DMS 273 (cell line): ENCODE data around the gene FBXW5.

Source experiments
- DNase-seq: peaks from one replicate; lab custom pipeline; 2025; ENCODE audit not compliant: unreplicated experiment; lab: John Stamatoyannopoulos, UW

The FBXW5 gene

DNA sequence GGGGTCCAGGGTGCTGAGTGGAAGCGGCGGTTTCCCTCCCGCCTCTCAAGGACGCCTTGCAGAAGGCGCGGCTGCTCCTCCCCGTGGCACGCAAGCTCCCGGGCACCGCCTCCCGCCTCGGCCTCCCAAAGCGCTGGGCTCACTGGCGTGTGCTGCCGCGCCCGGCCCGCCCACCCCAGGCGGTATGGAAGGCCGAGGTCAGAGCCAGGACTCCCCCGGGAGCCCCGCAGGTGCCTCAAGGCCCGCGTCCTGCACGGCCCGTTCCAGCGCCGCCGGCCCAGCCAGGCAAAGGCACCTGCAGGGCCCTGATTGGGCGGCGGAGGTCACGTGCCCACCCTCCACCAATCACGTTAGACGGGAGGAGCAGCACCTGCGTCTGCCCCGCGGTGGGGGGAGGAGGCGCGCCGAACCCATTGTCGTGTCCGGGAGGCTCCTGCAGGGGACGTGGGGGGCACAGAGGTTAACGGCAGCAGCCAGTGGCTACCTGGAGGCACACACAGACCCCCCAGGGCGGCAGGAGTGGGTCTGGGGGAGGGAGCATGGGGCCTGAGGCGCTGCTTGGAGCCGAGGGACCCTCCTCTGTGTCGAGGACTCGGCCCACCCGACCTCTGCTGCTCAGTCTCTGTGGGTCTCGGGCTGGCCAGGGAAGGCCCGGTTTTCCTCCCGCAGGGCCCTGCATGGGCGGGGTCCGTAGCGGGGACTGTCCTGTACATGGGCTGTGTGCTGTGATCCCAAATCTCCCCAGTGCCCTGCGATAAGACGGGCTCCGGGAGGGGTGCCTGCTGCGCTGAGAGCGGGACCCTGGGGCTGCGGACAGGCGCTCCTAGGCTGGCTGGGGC lies 5.5 kb upstream of the FBXW5 start:
- DNase-seq: peak; percentile 91

DNA sequence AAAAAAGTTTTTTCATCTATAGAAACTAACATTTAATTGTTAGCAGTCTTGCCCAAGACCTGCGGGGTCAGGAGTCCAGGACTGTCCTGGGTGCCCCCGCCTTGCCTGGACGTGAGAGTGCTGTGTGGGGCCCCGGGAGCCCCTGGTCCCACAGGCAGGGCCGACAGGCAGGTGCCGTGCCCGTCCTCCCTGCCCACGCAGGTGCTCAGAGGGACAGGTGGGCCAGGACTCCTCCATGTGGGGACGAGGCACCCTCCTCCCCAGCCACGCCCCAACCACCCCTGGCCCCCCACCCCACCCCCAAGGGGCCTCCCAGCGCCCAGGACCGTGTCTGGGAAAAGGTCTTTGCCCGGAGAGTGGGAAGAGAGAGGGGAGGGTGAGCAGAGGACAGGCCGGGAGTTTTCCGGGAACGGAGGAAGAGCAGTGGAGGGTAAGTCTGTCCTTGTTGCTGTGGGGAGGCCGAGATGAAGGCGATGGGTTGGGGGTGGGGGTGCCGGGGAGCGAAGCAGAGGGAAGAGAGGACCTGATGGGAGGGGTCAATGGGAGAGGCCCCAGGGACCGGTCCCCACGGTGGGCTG lies 4.8 kb upstream of the FBXW5 start:
- peak; percentile 66 for DNase-seq

DNA sequence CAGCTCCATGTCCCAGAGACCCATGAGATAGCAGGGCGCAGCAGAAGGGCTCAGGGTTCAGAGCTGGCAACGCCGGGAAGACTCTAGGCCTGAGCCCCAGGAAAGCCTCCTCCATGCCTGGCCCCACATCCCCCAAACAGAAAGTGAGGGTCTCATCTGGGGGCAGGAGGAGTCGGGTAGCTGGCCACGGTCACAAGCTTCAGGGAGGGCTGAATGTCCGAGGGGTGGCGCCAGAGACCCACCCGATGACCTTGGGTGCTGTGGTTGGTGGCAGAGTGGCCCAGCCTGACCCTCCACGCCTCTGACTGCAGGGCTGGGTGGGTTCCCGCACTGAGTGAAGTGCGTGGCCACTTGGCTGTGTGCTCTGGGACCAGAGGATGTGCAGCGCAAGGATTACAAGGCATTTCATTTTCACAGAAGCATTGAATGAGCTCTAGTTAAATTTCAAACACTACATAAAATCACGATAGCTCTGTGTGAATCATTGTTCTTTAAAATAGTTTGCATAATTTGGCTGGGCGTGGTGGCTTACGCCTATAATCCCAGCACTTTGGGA lies 3.5 kb upstream of the FBXW5 start:
- peak; percentile 62 for DNase-seq

DNA sequence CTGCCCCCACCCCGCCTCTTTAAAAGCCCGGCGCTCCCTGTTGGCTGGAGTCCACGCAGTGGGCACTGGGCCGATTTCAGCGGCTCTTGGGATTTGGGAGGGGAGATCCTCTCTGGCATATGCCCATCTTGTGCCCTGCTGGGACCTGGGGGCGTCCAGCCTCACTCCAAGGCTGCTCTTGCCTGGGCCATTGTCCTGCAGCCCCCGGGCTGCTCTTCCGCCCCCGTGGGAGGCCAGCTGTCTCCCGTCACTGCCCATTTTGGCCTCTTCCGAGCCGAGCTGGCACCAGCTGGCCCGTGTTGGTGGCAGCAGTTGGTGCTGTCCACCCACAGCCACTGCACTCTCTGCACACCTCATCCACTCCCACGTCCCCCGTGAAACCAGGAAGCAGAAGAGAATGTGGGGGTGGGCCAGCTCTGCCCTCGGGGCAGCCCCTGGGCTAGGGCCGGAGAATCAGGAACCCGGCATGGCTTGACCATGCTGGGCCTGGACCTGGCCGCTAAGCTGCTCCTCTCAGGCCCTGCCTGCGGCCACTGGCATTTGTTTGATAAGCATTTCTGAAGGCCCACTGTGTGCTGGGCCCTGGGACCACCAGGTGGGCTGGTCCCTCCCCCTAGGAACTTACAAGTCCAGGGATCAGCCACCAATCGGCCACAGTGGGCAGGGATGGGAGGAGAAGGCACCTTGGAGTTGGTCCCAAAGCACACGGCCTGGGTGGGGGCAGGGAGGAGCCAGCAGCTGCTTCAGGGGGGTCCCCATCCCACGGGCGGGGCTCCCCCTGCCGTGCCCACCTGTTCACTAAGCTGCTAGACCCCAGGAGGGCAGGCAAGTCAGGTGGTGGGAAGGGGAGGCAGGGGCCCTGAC lies 2.7 kb upstream of the FBXW5 start:
- DNase-seq: no peak

DNA sequence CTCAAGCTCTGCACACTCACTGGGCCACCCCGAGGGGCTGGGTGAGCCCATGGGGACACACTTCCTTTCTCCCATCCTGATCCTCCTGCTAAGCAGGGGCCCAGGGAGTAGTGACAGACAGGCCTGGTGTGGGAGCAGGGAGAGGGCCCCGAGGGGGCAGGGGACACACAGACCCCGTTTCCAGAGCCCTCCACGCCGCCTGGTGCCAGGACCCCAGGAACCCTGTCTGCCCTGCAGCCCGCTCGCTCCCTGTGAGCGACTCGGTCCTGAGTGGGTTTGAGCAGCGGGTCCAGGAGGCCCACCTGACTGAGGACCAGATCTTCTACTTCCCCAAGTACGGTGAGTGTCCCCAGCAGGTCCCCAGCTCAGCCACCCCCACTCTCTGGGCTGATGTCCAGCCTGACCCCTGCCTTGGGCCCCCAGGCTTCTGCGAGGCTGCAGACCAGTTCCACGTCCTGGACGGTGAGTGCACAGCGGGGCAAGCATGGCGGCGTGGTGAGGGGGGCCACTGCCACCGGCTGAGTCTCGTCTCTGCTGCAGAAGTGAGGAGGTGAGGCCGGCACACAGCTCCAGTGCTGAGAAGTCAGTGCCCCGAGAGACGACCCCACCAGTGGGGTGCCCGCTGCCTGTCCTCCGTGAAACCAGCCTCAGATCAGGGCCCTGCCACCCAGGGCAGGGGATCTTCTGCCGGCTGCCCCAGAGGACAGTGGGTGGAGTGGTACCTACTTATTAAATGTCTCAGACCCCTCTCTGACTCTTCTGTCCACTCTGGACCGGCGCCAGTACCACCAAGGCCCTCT lies 1.9 kb upstream of the FBXW5 start:
- no peak for DNase-seq

DNA sequence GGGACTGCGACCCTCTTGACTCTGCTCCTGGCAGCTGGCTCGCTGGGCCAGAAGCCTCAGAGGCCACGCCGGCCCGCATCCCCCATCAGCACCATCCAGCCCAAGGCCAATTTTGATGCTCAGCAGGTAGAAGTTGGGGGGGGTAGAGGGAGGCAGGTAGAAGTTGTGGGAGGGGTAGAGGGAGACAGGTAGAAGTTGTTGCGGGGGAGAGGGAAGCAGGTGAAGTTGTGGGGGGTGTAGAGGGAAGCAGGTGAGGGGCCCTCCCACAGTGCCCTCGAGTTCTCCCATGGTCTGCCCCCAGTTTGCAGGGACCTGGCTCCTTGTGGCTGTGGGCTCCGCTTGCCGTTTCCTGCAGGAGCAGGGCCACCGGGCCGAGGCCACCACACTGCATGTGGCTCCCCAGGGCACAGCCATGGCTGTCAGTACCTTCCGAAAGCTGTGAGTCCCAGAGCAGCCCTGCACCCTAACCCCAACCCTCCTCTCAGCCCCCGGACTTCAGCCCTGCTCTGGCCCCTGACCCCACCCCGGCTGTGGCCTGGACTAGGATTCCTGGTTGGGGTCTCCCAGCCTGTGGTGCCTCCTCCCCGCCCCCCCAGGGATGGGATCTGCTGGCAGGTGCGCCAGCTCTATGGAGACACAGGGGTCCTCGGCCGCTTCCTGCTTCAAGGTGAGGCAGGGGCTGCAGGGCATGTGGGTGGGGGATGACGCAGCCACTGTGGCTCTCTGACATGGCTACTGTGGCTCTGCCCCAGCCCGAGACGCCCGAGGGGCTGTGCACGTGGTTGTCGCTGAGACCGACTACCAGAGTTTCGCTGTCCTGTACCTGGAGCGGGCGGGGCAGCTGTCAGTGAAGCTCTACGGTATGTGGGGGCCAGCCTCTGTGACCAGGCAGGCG lies 1.0 kb upstream of the FBXW5 start:
- no peak for DNase-seq

DNA sequence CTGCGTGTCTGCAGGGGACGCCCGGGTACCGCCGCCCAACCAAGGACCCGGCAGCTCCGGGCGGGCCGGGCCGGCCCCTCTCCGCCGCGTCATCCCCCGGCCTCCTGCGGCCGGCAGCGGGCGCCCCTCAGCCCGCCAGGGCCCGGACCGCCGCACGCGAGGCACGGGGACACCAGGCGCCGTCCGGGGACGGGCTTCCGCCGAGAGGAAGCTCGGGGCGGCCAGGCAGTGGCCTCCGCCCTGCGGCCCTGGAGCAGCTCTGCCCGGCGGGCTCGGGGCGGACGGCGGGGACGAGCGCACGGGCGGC lies 373 bp downstream of the FBXW5 start:
- peak; percentile 82 for DNase-seq

DNA sequence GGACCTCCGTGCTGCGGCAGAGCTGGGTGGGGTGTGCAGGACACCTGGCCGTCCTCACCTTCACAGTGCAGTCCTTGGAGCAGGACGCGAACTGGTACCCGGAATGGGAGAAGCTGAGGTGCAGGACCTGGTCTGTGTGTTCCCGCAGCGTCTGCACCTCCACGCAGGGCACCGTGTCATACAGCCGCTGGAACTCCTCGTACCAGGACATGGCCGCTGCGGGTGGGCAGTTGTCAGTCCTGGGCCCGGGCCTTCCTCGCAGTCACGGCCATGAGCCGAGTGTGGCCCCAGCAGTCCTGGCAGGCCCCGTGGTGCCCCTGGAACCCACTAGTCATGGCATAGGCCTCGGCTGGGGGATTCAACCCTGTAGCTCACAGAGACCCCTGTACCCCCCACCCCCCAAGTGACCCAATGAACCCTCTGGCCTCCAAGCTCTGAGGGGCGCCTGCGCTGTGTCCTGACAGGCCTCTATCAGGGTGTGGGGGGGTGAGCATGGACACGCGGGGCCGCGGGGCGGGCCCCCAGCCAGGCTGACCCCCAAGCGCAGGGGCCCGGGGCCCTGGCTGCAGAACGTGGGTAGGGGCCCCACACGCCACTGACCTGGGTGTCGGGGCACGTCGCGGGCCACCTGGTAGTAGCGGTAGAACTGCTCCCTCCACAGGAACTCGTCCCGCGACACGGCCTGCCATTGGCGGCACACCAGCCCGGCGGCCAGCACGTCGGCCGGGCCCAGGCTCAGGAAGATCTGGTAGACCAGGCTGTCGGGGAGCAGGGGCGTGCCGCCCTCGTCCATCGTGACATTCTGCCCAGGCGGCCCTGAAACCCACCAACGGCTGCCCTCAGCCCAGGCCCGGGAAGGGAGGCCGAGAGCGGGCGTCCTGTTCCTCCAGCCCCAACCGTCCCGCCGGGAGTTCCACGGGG lies 987 bp downstream of the FBXW5 start:
- DNase-seq: peak; percentile 70

DNA sequence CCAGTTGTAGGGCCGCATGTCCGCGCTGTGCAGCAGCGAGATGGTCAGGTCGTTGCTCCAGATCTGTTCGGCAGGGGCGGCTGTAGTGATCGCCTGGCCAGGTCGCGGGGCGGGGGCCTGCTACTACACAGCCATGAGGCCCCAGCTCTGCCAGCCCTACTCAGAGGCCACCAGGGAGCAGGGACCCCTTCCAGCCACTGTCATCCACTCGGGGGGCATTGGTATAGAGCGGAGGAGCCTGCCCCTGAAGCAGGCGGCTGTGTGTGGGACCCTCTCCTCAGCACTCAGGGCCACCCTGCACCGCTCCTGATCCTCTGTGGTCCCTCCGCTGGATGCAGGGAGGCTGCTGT lies 1.7 kb downstream of the FBXW5 start:
- DNase-seq: no peak

DNA sequence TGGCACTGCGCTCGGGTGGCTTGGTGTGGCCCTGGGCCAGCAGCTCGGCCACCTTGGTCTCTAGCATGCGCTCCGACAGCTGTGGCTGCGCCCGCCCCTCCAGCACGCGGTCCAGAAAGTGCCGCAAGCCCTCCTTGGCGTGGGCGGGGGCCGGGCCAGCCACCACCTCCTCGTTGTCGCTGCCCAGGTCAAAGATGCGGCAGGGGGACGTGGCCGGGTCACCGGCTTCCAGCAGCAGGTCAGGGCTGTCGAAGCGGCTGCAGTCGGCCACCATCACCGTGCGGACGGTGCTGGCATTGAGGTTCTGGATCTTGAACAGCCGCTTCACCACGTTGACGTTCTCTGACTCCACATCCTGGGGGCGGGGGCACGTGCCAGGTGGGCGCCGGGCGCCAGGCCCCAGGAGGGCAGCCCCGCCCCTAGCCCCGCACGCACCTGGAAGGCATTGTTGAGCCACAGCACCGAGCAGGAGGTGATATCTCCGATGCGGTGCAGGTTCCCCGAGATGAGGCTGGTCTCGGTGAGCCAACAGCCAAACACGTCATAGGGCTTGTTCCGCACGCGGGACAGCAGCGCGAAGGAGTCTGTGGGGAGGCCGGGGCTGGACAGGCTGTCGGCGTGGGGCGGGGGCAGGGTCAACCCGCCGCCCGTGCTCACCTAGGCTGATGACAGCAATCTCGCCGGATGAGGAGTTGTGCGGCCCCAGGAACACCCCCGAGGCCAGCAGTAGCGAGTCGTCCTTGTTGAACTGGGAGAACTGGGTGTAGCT lies 2.2 kb downstream of the FBXW5 start:
- DNase-seq: no peak

DNA sequence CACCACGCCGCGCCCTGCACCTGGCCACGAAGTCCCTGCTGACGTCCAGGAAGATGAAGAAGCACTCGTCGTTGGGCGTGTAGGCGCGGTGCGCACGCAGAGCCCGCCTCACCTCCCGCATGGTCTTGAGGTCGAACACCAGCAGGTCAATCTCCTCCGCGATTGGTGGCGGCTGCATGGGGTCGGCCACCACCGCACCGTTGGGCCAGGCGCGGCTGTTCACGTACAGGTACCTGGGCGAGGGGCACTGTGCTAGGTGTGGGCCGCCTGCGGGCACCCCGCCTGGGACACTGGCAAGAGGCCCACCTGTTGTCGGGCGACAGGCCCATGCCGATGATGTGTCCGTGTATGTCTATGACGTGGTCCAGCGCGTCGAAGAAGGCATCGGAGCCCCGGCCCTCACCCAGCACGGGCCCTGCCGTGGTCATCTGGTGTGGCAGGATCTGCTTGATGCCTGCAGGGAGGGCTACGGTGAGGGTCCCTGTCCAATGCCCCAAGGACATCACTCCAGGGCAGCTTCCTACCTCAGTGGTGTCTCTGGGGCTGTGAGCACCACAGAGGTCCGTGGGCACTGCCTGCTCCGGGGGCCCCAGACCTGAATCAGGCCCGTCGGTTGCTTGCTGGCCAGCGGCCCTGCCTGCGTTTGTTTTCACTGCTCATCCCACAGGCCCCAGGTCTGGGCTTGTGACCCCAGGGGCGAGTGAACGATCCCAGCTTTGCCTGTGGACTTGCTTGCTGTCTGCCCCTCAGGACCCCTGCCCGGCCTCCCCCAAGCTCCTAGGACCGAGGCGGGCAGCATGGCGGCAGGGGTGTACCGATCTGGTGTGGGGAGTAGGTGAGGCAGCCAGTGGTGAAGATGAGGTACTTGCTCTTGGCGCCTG lies 3.1 kb downstream of the FBXW5 start:
- no peak for DNase-seq

DNA sequence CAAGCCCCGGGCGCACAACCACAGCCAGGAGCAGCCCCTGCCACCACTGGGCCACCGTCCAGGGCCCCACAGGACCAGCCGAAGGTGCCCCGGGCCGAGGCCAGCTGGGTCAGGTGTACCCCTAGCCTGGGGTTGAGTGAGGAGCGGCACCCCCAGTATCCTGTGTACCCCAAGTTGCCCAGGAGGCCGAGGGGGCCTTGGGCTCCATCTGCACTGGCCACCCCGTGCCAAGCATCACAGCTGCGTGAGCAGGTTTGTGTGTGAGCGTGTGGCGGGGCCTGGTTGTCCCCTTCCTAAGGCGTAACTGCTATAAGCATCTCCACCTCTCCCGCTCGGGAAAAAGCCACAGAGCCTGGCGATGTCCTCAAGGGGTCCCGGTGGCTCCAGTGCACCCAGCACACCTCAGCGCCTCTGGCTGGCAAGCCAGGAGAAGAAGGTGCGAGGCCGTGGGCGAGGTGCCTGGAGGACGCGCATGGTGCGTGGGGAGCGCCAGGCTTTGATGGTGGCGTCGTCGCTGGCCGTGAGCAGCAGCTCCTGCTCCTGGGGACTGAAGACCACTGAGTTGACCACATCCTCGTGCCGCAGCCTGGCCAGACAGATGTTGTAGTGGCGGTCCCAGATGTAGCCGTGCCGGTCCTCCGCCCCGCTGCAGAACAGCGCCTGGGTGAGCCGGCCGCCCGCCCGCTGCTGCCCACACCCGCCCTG lies 3.9 kb downstream of the FBXW5 start:
- DNase-seq: no peak

DNA sequence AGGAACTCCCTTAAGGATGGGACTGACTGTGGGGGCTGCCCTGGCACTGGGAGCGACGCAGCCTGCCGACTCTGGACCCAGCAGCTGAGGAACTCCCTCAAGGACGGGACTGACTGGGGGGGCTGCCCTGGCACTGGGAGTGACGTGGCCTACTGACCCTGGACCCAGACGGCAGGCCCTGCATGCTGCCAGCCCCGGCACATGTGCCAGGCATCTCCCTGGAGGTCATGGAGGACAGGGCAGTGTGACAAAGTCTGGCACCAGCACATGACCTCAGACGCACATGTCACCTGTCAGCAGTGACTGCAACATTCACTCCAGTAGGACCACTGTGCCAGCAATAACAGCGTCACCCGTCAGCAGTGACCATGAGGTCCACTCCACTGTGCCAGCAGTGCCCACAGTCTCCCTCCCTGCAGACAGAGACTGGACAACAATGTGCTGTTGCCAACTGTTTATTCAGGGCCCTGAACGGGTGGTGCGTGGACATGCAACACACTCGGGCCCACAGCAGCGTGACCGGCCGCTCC lies 4.5 kb downstream of the FBXW5 start:
- DNase-seq: no peak

DNA sequence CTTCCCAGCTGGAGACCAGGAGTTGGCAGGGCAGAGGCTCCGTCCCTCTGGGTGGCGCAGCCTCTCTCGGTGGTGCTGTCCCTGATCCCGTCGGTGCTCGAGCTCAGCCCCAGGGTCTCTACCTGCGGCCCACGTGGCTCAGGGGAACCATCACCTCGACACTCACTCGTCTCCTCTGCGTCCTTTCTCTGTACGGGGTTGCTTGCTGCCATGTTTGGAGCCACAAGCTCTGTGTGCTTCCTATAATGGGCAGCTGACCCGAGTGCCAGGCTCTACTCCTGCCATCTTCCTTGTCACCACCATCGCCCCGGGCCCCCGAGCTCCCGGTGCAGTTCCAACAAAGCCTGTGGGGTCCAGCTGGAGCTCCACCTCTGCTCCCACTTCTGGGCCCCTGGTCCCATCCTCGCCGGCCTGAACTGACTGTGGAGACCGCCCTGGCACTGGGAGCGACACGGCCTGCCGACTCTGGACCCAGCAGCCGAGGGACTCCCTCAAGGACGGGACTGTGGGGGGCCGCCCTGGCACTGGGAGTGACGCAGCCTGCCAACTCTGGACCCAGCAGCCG lies 5.0 kb downstream of the FBXW5 start:
- DNase-seq: no peak

DNA sequence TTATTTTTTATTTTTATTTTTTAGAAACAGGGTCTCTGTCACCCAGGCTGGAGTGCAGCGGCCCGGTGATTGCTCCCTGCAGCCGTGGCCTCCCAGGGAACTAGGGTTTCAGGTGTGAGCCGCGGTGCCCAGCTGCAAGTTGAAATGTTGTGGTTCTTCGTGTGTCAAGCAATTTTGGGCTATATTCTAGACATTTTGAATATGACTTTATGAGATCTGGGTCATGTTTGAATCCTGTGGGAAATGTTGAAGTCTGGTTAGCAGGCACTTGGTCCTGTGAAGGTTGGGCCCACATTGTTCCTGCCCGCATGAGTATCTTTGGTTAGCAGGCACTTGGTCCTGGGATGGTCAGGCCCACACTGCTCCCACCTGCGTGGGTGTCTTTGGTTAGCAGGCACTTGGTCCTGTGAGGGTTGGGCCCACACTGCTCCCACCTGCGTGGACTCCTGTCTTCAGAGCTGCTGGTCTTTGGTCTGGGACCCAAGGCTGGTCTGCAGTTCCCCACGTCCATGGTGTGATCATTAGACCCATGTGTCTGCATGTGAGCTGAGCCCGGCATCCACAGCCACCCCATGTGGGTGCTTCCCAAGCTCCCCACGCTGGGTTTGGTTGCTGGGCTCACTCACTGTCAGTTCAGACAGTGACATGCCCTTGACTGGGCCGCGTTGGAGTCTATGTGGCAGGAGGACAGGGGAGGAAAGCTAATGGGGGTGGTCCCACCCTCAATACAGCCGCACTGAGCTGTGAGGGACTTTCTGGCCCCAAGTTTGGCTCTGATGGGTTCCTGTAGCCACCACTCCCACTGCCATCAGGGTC lies 7.1 kb downstream of the FBXW5 start:
- DNase-seq: no peak
